Heart left ventricle (tissue), 13 donors: ENCODE data around the gene DCAF10.

Experiments used
- CTCF ChIP-seq, 12 donors: fragments of 200-600 bp; sonication (generic) in 4 of 12; IDR thresholded peaks; one replicate each; pipeline versions ENCODE4 v1.5.0 to v1.8.0; 2018 to 2022; ENCODE audit warnings: antibody characterized with exemption in 12 of 12, mild to moderate bottlenecking in 5 of 12
- POLR2A ChIP-seq, 2 donors: fragments of 450-650 bp; IDR thresholded peaks; one replicate each; pipeline ENCODE4 v1.6.1; 2017; ENCODE audit warnings: antibody characterized with exemption in 2 of 2, mild to moderate bottlenecking in 2 of 2, moderate library complexity in 2 of 2
- donor health status: ischemic (EF 13 %, LVEDD 7.1; RV severe dilation, severe dysfunction).
- donor health status: DM: no; HTN: yes; CAD: no.
- donor health status: DM: no; HTN: no; CAD: no.
- donor health status: ischemic (EF 25% LVEDD 6.9; RV normal size, moderate dysfunction).
- donor health status: ischemic (EF 25% LVEDD 5.7; RV mildly dilated, moderate dysfunction).
- donor health status: ischemic (EF 35%, LVEDD 5.7; RV mildly dilated, moderate dysfunction).
- donor health status: nonischemic (EF 11% LVEDD 7.7; RV severe dilation, severe dysfunction).
- donor health status: DM: yes; HTN: yes; CAD: no.
- donor health status: PGD.
- donor health status: ischemic (EF 29% LVEDD 5.4; RV normal size, mild dysfunction).
- donor health status: nonischemic (EF 23%, LVEDD 6.1; RV moderate dilation, normal function).

GRCh38 chr9:37856551-37856950 is 56.0 kb downstream of the DCAF10 start:
- TF ChIP-seq POLR2A (IDR thresholded peaks at IDR 0.05) (no peak), CTCF (IDR thresholded peaks at IDR 0.05) (no peak)
